Measurements from ENCODE around the gene OVCH1. TPM values are rescaled to one million over a fixed set of nuclear protein-coding genes. Genes with fewer than 3 reads are reported as not detected.
A peak's percentile ranks its signal among the peaks of the same experiment; 100 is the strongest.

OVCH1 gene
- total RNA-seq, 1 experiment from 2014 or later: not detected

- H4K20me1 ChIP-seq (ENCODE audit: insufficient read depth): no peaks in the 10 kb centered on the region
- intact Hi-C loops (cut with micrococcal nuclease; ENCODE audit: unreplicated experiment): no loop called here
- no peaks in the 10 kb centered on the region for H3K36me3 ChIP-seq (ENCODE audit: low read depth)
- H3K4me3 ChIP-seq: no peak overlapping the region
- DNase-seq: no peak
- no peaks in the 10 kb centered on the region for H3K79me2 ChIP-seq (ENCODE audit: low read depth)
- H3K27me3 ChIP-seq (ENCODE audit: insufficient read depth, low read depth): no peaks in the 10 kb centered on the region
- H3K27ac ChIP-seq: no peak overlapping the region
- H3F3A ChIP-seq (ENCODE audit: insufficient read depth, low read depth): no peaks in the 10 kb centered on the region
- ChIA-PET CTCF (no interaction called here), POLR2A (ENCODE audit: unreplicated experiment) (interaction anchor here (0.6 kb wide), 1 partner anchor 71 kb away, joined by 9 read pairs; no protein-coding TSS in a partner anchor)
- H3K9me3 ChIP-seq (ENCODE audit: insufficient read depth, low read depth): no peaks in the 10 kb centered on the region
- no peaks in the 10 kb centered on the region for H3K4me1 ChIP-seq (replicated peaks; ENCODE audit: insufficient read depth)
- H2AFZ ChIP-seq: peak overlapping the region; percentile 58; the same call in 1 of the 2 replicates
- H3K4me2 ChIP-seq: no peak overlapping the region
- no TSS peak for BruUV-seq (replicated peaks)
- TF ChIP-seq CTCF (conservative IDR thresholded peaks at IDR 0.05) (no peak), EZH2 (IDR thresholded peaks at IDR 0.05; ENCODE audit: low read depth) (no peak)
- no peaks in the 10 kb centered on the region for H3K9me2 ChIP-seq (ENCODE audit: insufficient read depth)
Measured at GRCh38 chr12:29415111-29415510, 82.4 kb downstream of the OVCH1 start.

DNA sequence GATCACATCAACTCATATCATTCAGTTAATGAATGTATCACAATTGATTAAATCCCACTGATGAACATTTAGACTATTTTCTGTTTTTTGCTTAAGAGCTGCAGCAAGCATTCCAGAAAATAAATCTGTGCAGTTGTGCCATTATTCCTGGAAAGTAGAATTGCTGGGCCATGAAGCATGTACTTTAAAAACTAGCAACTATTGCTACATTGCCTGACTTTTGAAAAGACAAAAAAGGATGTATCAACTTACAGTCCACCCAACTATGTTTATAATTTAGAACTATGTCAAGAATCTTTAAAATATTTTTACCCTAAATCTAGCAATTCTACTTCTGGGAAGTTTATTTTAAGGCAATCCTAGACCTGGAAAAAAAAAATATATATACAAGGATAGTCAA, 83.1 kb downstream of the OVCH1 start:
- no peak overlapping the region for H3K4me3 ChIP-seq
- no peak for TF ChIP-seq CTCF (conservative IDR thresholded peaks at IDR 0.05)
- TF ChIP-seq EZH2 (IDR thresholded peaks at IDR 0.05; ENCODE audit: low read depth): no peak
- intact Hi-C loops (cut with micrococcal nuclease; ENCODE audit: unreplicated experiment): no loop called here
- no peaks in the 10 kb centered on the region for H4K20me1 ChIP-seq (ENCODE audit: insufficient read depth)
- no TSS peak for BruUV-seq (replicated peaks)
- no peak overlapping the region for H3K4me2 ChIP-seq
- ChIA-PET POLR2A (ENCODE audit: unreplicated experiment) (no interaction called here), CTCF (no interaction called here)
- H3K27ac ChIP-seq: no peak overlapping the region
- no peak overlapping the region for H2AFZ ChIP-seq
- no peaks in the 10 kb centered on the region for H3K9me2 ChIP-seq (ENCODE audit: insufficient read depth)
- DNase-seq: no peak
- no peaks in the 10 kb centered on the region for H3K4me1 ChIP-seq (replicated peaks; ENCODE audit: insufficient read depth)
- no peaks in the 10 kb centered on the region for H3K36me3 ChIP-seq (ENCODE audit: low read depth)
- no peaks in the 10 kb centered on the region for H3K9me3 ChIP-seq (ENCODE audit: insufficient read depth, low read depth)
- H3K79me2 ChIP-seq (ENCODE audit: low read depth): no peaks in the 10 kb centered on the region
- no peaks in the 10 kb centered on the region for H3F3A ChIP-seq (ENCODE audit: insufficient read depth, low read depth)
- no peaks in the 10 kb centered on the region for H3K27me3 ChIP-seq (ENCODE audit: insufficient read depth, low read depth)

GRCh38 chr12:29405561-29405960, 91.9 kb downstream of the OVCH1 start:
- DNase-seq: no peak
- TF ChIP-seq CTCF (conservative IDR thresholded peaks at IDR 0.05) (no peak), EZH2 (IDR thresholded peaks at IDR 0.05; ENCODE audit: low read depth) (no peak)
- no TSS peak for BruUV-seq (replicated peaks)
- no peak overlapping the region for H2AFZ ChIP-seq
- no peaks in the 10 kb centered on the region for H3K79me2 ChIP-seq (ENCODE audit: low read depth)
- H3K27me3 ChIP-seq (ENCODE audit: insufficient read depth, low read depth): no peaks in the 10 kb centered on the region
- H4K20me1 ChIP-seq (ENCODE audit: insufficient read depth): no peaks in the 10 kb centered on the region
- CTCF ChIA-PET: no interaction called here
- POLR2A ChIA-PET (ENCODE audit: unreplicated experiment): no interaction called here
- no peaks in the 10 kb centered on the region for H3K4me1 ChIP-seq (replicated peaks; ENCODE audit: insufficient read depth)
- no peaks in the 10 kb centered on the region for H3K36me3 ChIP-seq (ENCODE audit: low read depth)
- H3K4me3 ChIP-seq: no peak overlapping the region
- H3K9me3 ChIP-seq (ENCODE audit: insufficient read depth, low read depth): no peaks in the 10 kb centered on the region
- H3K9me2 ChIP-seq (ENCODE audit: insufficient read depth): no peaks in the 10 kb centered on the region
- intact Hi-C loops (cut with micrococcal nuclease; ENCODE audit: unreplicated experiment): no loop called here
- H3F3A ChIP-seq (ENCODE audit: insufficient read depth, low read depth): no peaks in the 10 kb centered on the region
- H3K27ac ChIP-seq: no peak overlapping the region
- no peak overlapping the region for H3K4me2 ChIP-seq

Data from PC-9 (cell line).